Activated naive CD4-positive, alpha-beta T cell treated with anti-CD3 and anti-CD28 coated beads for 36 hours (primary cell): ENCODE data around the gene LHFPL3. TPM values are rescaled to one million over a fixed set of nuclear protein-coding genes. Genes with fewer than 3 reads are reported as not detected.
"Not testable (repeated sequence)": the region's sequence is repeated elsewhere in the genome, so short reads cannot be mapped to it uniquely, and the experiment has no call there.

Source experiments
- CTCF ChIA-PET: fragments of 350-600 bp; sonication (Branson Sonifier 250); formaldehyde crosslinking; loops from one replicate; lab custom pipeline; 2021; ENCODE audit warnings: antibody characterized with exemption; lab: Charles Lee
- DNase-seq: peaks from one replicate; pipeline ENCODE4 v3.0.0-alpha.2; 2020
- H3K27ac Mint-ChIP-seq: one replicate; pipeline ENCODE4 v1.8.0; 2021; ENCODE audit warnings: mild to moderate bottlenecking, mixed read lengths
- H3K27me3 Mint-ChIP-seq: one replicate; pipeline ENCODE4 v1.8.0; 2021; ENCODE audit warnings: low read depth, mixed read lengths
- H3K36me3 Mint-ChIP-seq: one replicate; pipeline ENCODE4 v1.8.0; 2021; ENCODE audit warnings: low read depth, mixed read lengths
- H3K4me1 Mint-ChIP-seq: one replicate; pipeline ENCODE4 v1.8.0; 2021; ENCODE audit warnings: low read depth, mixed read lengths
- H3K4me3 Mint-ChIP-seq: one replicate; pipeline ENCODE4 v1.8.0; 2021; ENCODE audit warnings: mild to moderate bottlenecking, moderate library complexity, mixed read lengths
- H3K9me3 Mint-ChIP-seq: one replicate; pipeline ENCODE4 v1.8.0; 2021; ENCODE audit warnings: mixed read lengths
- intact Hi-C: fragments of 100-400 bp; cut with micrococcal nuclease; formaldehyde crosslinking; loops from one replicate; pipeline ENCODE4 v1.15.1; 2023
- total RNA-seq, 2 experiments: library from RNA; stranded (reverse); gene quantifications; one replicate each; pipeline ENCODE4 v1.2.3, GENCODE V29; 2021

The LHFPL3 gene
- total RNA-seq, 2 experiments from 2014 or later: not detected

DNA sequence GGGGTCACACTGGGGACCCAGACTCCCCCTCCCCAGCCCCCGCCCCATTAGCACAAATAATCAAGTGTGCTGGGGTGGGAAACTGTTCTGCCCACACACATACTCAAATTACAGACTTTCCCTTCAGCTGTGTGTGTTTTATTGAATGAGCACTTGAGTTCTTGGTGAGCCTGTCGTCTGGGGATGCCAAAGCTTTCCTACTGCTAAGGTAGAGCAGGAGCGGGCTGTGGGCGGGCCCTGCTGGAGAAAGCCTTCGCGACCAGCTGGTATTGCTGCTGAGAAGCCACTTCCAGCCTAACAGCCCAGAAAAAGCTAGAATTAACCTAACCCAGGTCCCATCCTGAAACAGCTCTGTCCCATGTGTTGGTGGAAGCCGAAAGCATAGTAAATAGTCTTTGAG, 598.7 kb downstream of the LHFPL3 start:
- no peaks in the 10 kb centered on the region for H3K9me3 Mint-ChIP-seq

DNA sequence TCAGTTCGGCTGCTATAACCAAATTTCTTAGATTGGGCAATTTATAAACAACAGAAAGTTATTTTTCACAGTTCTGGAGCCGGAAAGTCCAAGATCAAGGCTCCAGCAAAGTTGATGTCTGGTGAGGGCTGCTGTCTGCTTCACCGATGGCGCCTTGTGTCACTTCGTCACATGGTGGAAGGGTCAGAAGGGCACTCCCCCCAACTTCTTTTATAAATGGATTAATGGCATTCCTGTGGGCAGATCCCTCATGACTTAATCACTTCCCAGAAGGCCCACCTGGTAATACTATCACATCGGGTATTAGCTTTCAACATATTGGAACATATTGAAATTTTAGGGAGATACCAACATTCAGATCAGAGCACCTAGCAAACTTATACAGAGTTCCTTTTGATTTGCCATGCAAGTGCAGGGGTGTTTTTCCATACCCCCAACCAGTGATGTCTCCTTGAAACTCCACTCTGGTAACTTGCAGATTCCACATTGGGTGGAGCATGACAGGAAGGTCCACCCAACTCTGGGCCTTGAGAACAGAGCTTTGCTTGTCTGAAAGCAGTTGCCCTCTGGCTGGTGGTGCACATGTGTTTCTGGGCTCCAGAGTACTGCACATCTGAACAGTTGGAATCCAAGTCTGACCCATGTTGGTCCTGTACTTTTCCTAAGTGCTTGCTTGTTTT, 600.5 kb downstream of the LHFPL3 start:
- H3K9me3 Mint-ChIP-seq: no peaks in the 10 kb centered on the region
- H3K4me3 Mint-ChIP-seq: no peak overlapping the region
- intact Hi-C loops: no loop called here
- CTCF ChIA-PET: interaction anchor here (1.8 to 4.8 kb wide), 2 partner anchors 52 kb away, joined by 5 to 28 read pairs; no protein-coding TSS in a partner anchor
- no peak overlapping the region for H3K27ac Mint-ChIP-seq
- H3K27me3 Mint-ChIP-seq: no peaks in the 10 kb centered on the region
- H3K36me3 Mint-ChIP-seq: no peaks in the 10 kb centered on the region
- no peak for DNase-seq
- no peaks in the 10 kb centered on the region for H3K4me1 Mint-ChIP-seq

More for the DNA sequence above, 598.7 kb downstream of the LHFPL3 start:
- Mint-ChIP-seq H3K36me3 (no peaks in the 10 kb centered on the region), H3K27me3 (no peaks in the 10 kb centered on the region), H3K4me1 (peaks cover 4% of the 10 kb centered on the region), H3K27ac (no peak overlapping the region), H3K4me3 (no peak overlapping the region)
- CTCF ChIA-PET: interaction anchor here (0.6 to 4.8 kb wide), 4 partner anchors 9 to 109 kb away, joined by 3 to 28 read pairs (median 4); no protein-coding TSS in a partner anchor
- intact Hi-C loops: no loop called here
- no peak for DNase-seq

DNA sequence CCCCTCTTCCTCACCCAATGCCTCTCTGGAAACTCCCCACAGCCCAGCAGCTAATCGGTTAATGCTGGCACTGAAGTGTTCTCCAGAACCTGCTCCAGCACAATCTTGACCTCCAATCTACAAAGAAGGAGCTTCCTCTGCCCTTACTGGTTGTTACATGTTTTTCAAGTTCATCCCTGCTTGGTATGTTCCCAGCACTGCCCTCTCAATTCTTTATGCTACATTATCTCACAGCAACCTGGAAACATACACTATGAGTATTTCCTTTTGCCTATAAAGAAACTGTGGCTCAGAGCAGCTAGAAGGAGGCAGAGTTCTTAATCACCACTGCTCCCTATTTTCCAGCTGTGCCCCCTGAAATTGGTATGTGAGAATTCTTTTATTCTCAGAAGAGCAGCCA, 601.5 kb downstream of the LHFPL3 start:
- Mint-ChIP-seq H3K4me3 (no peak overlapping the region), H3K27ac (no peak overlapping the region), H3K9me3 (no peaks in the 10 kb centered on the region), H3K27me3 (no peaks in the 10 kb centered on the region), H3K36me3 (no peaks in the 10 kb centered on the region), H3K4me1 (no peaks in the 10 kb centered on the region)
- intact Hi-C loops: no loop called here
- CTCF ChIA-PET: interaction anchor here (1.3 to 1.8 kb wide), 2 partner anchors 37 to 51 kb away, joined by 3 to 5 read pairs; no protein-coding TSS in a partner anchor
- DNase-seq: no peak

DNA sequence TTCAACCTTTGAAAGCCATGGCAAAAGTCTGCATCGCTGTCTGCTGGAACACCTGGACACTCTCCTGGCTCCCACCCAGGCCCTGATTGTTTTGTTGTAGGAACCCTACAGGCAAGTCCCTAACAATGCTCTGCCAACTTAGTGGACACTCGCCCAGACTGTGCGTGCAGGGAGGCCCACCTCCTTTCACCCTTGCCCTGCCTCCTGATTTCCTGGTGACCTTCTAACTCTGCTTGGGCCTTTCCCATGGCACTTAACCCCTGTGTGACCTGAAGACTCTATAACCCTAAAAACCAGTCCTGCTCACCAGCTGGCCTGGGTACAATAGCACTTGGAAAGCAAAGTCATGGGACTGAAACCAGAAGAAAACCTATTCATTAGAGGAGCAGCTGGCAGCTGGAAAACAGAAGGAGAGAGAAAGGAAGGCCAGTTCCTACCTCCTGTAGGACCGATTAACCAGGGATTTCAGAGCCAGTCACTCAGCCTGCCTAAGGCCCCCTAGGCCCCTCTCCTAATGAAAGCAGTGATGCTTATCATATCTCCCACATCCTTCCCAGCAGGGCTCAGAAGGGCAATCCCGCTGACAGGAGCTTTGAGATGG, 602.9 kb downstream of the LHFPL3 start:
- no peaks in the 10 kb centered on the region for H3K9me3 Mint-ChIP-seq
- CTCF ChIA-PET: interaction anchor here (0.7 kb wide), 1 partner anchor 1788 kb away, joined by 3 read pairs; no protein-coding TSS in a partner anchor
- H3K4me3 Mint-ChIP-seq: no peak overlapping the region
- no peak overlapping the region for H3K27ac Mint-ChIP-seq
- DNase-seq: no peak
- intact Hi-C loops: no loop called here
- H3K36me3 Mint-ChIP-seq: no peaks in the 10 kb centered on the region
- H3K27me3 Mint-ChIP-seq: no peaks in the 10 kb centered on the region
- H3K4me1 Mint-ChIP-seq: no peaks in the 10 kb centered on the region

DNA sequence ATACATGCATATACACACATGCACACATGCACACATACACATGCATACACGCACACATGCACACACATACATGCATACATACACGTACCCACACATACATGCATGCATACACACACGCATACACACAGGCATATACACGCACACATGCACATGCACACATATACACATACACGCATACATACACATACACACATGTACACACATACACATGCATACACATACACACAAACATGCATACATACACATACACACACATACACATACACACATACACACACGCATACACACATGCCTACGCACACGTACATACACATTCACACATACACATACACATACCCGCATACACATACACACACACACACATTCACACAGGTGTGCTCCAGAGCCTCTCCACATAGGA, 604.6 kb downstream of the LHFPL3 start:
- intact Hi-C loops: no loop called here
- no peaks in the 10 kb centered on the region for H3K27me3 Mint-ChIP-seq
- H3K4me3 Mint-ChIP-seq: no peak overlapping the region
- H3K4me1 Mint-ChIP-seq: no peaks in the 10 kb centered on the region
- no peaks in the 10 kb centered on the region for H3K9me3 Mint-ChIP-seq
- no peak for DNase-seq
- CTCF ChIA-PET: interaction anchor here (0.8 kb wide), 1 partner anchor 39 kb away, joined by 5 read pairs; no protein-coding TSS in a partner anchor
- H3K27ac Mint-ChIP-seq: no peak overlapping the region
- no peaks in the 10 kb centered on the region for H3K36me3 Mint-ChIP-seq

DNA sequence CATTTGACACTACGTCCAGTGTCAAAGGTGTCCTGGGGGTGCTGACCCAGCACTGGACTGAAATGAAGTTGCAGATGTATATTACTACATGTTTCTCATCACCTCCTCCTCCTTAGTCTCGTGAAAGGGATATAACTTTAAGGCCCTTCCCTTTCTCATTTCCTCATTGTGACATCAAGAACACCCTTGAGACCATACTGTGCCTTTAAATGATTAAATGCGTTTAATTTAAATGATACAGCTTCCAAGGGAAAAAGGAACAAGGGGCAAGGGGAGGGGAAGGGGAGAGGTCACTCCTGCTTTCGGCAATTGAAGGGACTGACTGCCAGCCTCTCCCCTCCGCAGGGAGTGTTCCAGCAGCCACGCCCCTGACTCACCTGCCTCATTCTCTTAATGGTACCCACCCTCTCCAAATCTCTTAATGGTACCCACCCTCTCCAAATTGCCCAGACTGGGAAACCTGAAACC, 605.2 kb downstream of the LHFPL3 start:
- CTCF ChIA-PET: interaction anchor here (1.1 kb wide), 1 partner anchor 57 kb away, joined by 3 read pairs; no protein-coding TSS in a partner anchor
- Mint-ChIP-seq H3K36me3 (no peaks in the 10 kb centered on the region), H3K27me3 (no peaks in the 10 kb centered on the region), H3K4me1 (no peaks in the 10 kb centered on the region), H3K4me3 (no peak overlapping the region), H3K27ac (no peak overlapping the region), H3K9me3 (no peaks in the 10 kb centered on the region)
- no peak for DNase-seq
- intact Hi-C loops: no loop called here

DNA sequence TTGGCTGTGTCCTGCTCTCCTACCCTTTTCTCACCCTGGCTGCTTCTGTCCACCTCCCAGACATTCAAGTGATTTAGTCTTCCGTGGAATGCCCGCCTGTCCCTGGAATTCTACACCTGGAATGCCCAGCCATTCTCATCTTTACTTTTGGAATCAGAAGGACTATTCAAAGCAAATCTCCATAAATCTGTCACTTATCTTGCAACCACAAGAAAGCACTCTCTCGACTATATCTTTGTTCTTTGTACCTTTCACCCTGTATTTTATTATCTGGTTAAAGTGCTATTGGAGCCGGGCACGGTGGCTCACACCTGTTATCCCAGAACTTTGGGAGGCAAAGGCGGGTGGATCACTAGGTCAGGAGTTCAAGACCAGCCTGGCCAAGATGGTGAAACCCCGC, 606.3 kb downstream of the LHFPL3 start:
- H3K27me3 Mint-ChIP-seq: no peaks in the 10 kb centered on the region
- intact Hi-C loops: no loop called here
- CTCF ChIA-PET: interaction anchor here (1.1 kb wide), 1 partner anchor 56 kb away, joined by 3 read pairs; no protein-coding TSS in a partner anchor
- peaks cover 5% of the 10 kb centered on the region for H3K4me1 Mint-ChIP-seq
- no peak for DNase-seq
- no peaks in the 10 kb centered on the region for H3K36me3 Mint-ChIP-seq
- no peaks in the 10 kb centered on the region for H3K9me3 Mint-ChIP-seq
- H3K27ac Mint-ChIP-seq: no peak overlapping the region
- no peak overlapping the region for H3K4me3 Mint-ChIP-seq

DNA sequence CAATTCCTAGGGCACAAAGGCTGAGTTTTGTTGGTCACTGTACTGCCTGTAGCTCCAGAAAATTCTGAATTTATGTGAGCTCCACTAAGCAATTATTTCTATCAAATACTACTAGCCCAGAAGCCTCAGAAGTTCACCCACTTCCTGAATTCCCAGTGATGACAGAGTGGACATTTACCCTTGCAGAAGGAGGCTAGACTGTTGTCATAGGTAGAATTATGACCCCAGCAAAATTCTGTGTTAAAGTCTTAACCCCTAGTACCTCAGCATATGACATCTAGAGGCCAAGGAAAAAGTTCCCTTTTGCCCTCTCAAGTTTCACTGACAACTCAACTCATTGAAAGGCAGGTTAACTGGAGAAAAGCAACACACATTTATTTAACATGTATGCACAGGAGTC, 606.9 kb downstream of the LHFPL3 start:
- Mint-ChIP-seq H3K27ac (no peak overlapping the region), H3K4me3 (no peak overlapping the region), H3K27me3 (no peaks in the 10 kb centered on the region), H3K4me1 (peaks cover 5% of the 10 kb centered on the region), H3K9me3 (no peaks in the 10 kb centered on the region), H3K36me3 (no peaks in the 10 kb centered on the region)
- CTCF ChIA-PET: no interaction called here
- intact Hi-C loops: no loop called here
- DNase-seq: no peak

DNA sequence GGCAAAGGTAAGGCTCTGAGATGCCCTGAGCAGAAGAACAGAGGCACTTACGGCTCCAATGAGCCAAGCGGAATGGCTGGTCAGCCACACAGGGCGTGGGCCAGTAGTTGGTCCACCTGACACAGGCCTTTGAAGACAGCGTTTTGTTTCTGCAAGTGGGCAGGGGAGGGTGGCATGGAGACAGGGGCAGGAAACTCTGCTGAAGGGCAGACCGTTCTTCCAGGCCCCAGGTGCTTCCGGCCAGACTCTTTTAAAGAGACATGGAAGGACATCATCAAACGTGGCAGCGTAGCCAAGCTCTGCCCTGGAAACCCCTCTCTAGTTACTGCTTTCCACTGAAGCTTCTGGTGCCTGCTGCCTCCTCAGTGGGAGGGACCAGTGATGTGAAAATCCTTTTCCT, 608.1 kb downstream of the LHFPL3 start:
- CTCF ChIA-PET: interaction anchor here (1.7 kb wide), 1 partner anchor 10 kb away, joined by 4 read pairs; no protein-coding TSS in a partner anchor
- intact Hi-C loops: no loop called here
- H3K27ac Mint-ChIP-seq: no peak overlapping the region

DNA sequence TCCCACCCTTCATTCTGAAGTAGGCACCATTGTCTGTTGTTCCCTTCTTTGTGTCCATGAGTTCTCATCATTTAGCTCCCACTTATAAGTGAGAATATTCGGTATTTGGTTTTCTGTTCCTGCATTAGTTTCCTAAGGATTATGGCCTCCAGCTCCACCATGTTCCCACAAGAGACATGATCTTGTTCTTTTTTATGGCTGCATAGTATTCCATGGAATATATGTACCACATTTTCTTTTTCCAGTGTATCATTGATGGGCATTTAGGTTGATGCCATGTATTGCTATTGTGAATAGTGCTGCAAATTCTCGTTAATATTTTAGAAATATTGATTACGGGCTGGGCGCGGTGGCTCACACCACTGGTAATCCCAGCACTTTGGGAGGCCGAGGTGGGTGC, 609.1 kb downstream of the LHFPL3 start:
- H3K9me3 Mint-ChIP-seq, H3K27me3 Mint-ChIP-seq, DNase-seq, H3K4me3 Mint-ChIP-seq, H3K27ac Mint-ChIP-seq, intact Hi-C loops: not testable (repeated sequence)
- Mint-ChIP-seq H3K4me1 (peaks cover 17% of the 10 kb centered on the region), H3K36me3 (peaks cover 15% of the 10 kb centered on the region)
- CTCF ChIA-PET: interaction anchor here (1.4 to 1.7 kb wide), 2 partner anchors 11 to 54 kb away, joined by 4 to 5 read pairs; no protein-coding TSS in a partner anchor

More for the DNA sequence above, 608.1 kb downstream of the LHFPL3 start:
- DNase-seq: no peak
- H3K9me3 Mint-ChIP-seq: no peaks in the 10 kb centered on the region
- peaks cover 11% of the 10 kb centered on the region for H3K4me1 Mint-ChIP-seq
- peaks cover 8% of the 10 kb centered on the region for H3K36me3 Mint-ChIP-seq
- no peak overlapping the region for H3K4me3 Mint-ChIP-seq
- H3K27me3 Mint-ChIP-seq: no peaks in the 10 kb centered on the region

DNA sequence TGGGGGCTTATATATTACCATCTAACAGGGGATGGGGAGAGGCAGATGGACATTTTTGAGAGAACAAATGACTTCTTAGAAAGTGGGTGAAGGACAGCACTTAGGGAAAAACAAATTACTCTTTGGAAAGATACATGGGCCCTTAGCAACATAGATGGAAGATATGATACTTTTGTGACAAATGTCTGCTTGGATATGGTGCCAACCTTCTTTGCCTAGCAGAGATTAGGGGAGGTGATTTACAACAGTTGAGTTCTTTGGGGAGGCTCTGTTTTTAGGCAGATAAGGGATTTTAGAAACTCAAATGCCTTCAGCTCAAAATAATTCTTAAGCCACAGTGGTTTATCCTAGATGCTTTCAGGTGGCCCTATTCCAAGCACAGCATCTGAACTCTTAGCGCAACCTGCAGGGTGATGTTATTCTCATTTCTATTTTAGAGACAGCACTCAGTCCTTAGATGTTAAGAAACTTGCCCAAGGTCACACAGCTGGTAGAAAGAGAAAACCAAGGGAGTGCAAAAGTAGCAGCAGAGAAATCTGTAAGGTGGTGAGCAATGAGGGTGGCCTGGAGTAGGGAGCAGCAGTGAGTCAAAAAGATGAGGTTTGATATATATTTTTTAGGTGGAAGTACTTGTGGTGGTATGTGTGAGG, 610.5 kb downstream of the LHFPL3 start:
- Mint-ChIP-seq H3K4me1 (peaks cover 25% of the 10 kb centered on the region), H3K27me3 (no peaks in the 10 kb centered on the region), H3K4me3 (no peak overlapping the region), H3K9me3 (no peaks in the 10 kb centered on the region), H3K27ac (no peak overlapping the region), H3K36me3 (peaks cover 20% of the 10 kb centered on the region)
- intact Hi-C loops: no loop called here
- DNase-seq: no peak
- CTCF ChIA-PET: interaction anchor here (0.9 kb wide), 1 partner anchor 18 kb away, joined by 3 read pairs; no protein-coding TSS in a partner anchor
